Left ventricle myocardium superior (tissue), 1 donor: ENCODE data around the gene MPIG6B. TPM values are rescaled to one million over a fixed set of nuclear protein-coding genes. Genes with fewer than 3 reads are reported as not detected.

Experiments used
- ATAC-seq: fragments of 200-7000 bp; cut with Tn5 transposase; one replicate; pipeline ENCODE4 v1.9.1; 2020; ENCODE audit warnings: mild to moderate bottlenecking, moderate library complexity
- DNase-seq: peaks from one replicate; pipeline ENCODE4 v3.0.0-alpha.2; 2020
- intact Hi-C: fragments of 100-400 bp; cut with micrococcal nuclease; formaldehyde crosslinking; loops from one replicate; pipeline ENCODE4 v1.11.0; 2022
- total RNA-seq: library from RNA; stranded (reverse); fragmentation: NEBNext Ultra II Directional; extraction: Animal tissue kit (Norgen Biotek cat#: 25700); gene quantifications from one replicate; pipeline ENCODE4 v1.2.1, GENCODE V29; 2021
- donor health status: DM: no; HTN: yes; CAD: no; lungs with severe emphysema.

MPIG6B gene
- total RNA-seq, 1 donor from 2014 or later, result 0.52 TPM

DNA sequence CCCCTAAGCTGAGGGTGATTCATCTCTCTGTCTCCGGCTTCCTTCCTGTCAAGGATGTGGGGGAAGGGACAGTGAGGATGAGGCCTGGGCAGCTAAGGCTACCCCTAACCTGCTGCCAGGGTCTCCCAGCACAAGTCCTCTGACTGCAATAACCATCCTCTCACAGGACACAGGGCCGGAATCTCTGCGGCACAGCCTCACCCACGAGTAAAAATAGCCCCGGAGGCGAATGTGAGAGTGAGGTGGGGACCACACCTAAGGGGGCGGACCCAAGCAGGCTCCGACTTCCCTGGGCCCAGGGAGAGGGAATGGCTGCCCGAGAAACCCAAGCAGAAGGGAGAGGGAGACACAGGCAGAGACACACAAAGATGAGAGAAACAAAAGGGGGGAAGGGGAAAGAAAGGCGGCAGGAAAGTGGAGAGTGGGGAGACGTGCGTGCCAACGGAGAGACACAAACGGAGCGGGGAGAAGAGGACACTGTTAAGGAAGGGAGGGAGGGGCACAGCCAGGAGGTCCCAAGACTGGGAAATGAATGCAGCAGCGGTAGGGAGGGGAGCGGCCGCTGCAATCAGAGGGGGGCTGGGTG, 11.7 kb downstream of the MPIG6B start:
- ATAC-seq (peak; percentile 3), DNase-seq (peak; percentile 51)
- intact Hi-C loops, result no loop called here

DNA sequence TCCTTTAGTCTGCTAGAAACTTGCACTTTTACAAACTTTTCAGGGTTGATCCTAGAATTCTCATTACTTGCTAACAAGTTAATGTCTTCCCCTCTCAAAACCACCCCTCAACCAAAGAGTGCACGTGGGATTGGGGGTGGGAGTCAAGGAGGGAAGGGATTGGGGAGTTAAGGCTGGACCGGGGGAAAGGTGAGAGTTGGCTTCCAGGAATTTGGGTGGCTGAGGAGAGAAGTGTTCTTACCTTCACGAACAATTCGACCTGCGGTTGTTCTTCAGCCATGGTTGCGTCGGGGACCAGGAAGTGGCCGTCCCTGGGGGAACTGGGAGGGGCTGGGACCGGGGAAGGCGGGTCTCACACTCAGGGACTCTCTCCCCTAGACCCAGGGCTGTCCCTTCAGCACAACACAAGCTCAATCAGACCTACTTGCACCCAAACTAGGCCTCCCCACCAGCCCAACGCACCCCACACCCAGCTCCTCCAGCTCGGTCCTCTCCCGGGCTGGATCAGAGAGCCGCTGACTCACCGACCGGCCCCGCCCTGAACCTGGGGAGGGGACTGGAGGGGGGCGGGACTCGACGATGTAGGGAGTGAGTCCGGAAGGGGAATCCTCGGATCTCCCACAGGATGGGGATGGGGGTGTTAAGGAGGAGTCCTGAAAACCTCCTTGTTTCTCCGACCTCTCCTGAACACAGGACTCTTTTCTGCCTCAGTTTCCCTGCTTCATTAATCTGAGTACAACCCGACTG, 13.0 kb downstream of the MPIG6B start, which contains the start of gene CLIC1:
Gene CLIC1 (minus strand): TSS at position 510 of the 747 bp plus-strand sequence. CDS start 230 bp downstream, at position 280.
- peak; percentile 70 for ATAC-seq
- peak; percentile 90 for DNase-seq
- intact Hi-C loops, result no loop called here

DNA sequence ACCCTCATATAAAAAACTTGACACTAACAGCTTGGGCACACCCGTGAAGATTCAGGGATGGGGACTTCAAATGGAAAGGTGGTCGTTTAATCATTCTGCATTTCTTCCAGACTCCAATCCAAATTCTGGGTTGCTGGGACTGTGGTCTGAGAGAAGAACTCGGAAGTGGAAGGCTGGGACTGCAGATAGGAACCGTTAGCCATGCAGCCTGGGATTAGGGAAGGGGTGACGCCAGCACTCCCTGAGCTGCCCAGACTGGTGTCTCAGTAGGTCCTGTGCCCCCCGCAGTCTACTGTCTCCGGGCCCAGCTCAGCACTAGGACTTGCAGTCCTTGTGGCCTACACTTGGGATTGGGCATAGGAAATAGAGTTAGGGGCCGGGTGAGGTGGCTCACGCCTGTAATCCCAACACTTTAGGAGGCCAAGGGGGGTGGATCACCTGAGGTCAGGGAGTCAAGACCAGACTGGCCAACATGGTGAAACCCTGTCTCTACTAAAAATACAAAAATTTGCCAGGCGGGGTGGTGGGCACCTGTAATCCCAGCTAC, 13.7 kb downstream of the MPIG6B start:
- DNase-seq (peak; percentile 37), ATAC-seq (no peak)
- intact Hi-C loops, result no loop called here

DNA sequence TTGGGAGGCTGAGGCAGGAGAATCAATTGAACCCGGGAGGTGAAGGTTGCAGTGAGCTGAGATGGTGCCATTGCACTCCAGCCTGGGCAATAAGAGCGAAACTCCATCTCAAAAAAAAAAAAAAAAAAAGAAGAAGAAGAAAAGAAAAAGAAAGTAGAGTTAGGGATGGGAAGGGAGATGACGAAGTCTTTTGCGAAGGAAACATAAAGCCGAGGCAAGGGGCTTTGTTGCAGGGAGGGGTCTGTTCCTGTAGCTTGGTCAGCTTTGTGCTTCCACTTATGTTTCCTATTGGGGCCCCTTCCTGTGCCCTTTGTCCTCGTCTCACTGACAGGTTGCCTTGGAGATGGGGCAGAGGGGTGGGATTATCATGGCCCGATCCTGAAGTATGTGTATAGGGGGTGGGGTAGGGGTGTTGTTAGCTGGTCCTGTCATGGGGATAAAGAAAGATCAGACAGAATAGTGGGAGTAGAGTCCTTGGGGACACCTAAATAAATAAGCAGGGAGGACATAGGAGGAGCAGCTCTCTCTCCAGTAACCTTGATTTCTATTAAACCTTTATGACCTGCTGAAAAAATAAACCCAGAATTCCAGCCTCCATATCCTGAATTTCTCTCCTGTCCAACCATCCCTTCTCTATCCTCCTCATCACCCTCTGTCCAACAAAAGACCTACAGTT, 14.3 kb downstream of the MPIG6B start:
- ATAC-seq, result no peak
- intact Hi-C loops, result no loop called here
- DNase-seq, result no peak

DNA sequence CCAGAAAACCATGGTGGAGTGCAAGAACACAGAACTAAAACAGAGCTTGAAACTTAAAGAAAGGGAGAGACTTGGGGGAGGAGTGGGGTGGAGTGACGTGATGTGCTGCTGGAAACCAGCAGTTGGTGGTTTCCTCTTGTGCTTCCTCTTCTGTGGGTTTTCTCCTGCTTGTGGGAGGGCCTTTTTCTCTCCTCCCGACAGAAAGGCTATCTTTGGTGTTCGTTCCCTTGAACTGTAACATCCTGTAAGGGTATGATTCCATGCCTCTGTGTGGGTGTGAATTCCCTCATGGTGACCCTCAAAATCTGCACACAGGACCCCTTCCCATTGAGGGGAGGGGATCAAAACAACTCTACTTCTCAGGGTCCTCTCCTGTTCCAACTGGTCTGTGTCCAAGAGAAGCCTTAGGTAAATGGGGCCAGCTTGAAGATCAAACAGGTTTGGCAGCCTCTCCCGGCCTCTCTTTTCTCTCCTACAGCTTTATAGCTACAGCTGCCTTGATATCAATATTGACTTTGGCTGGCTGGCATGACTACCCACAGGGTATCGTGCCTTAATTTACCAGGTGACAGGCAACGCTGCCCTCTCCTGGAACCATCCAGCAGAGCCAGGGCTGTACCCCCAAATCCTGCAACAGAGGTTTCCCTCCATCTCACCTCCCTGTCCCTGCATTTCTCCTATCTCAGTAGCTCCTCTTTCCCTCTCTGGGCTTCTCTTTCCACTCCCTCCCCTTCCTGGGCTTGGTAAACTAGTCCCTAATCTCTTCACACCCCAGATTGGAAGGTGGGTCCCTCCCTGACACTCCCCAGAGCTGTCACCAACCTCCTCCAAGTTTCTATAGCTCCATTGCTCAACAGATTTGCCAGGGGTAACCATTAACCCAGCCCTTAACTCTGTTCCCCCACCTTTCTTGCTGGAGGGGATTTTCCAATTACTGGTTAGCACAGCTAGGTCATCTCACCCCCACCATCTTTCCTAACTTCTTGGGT, 15.1 kb downstream of the MPIG6B start:
- intact Hi-C loops, result no loop called here
- DNase-seq (no peak), ATAC-seq (no peak)

DNA sequence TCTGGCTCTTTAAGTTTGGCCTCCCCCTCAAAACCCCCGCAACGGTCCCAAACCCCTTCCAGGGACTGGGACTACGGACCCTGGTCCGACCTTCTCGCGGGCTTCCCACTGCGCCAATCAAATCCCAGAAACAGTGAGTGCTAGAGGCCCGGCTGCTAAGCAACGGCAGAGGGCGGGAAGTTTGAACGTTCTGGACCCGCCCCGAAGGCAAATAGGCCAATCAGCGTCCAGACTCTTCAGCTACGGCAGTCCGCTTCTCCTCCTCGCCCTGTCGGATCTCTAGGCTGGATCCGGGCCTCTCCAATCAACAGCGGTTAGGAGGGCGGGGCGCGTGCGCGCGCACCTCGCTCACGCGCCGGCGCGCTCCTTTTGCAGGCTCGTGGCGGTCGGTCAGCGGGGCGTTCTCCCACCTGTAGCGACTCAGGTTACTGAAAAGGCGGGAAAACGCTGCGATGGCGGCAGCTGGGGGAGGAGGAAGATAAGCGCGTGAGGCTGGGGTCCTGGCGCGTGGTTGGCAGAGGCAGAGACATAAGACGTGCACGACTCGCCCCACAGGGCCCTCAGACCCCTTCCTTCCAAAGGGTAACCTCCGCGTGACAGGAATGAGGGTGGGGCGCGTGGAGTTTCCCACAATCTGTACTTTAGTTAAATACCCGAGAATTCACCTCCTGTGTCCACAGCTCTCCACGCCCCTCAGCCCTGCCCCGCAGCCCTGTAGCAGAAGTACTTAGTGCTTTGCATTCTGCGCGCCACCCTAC, 16.6 kb downstream of the MPIG6B start, which contains the start of gene MSH5:
Gene MSH5 (plus strand): TSS at position 367 of the 758 bp plus-strand sequence. CDS start 462 bp downstream, outside the sequence.
- DNase-seq (peak; percentile 98), ATAC-seq (peak; percentile 94)
- intact Hi-C loops, result no loop called here

DNA sequence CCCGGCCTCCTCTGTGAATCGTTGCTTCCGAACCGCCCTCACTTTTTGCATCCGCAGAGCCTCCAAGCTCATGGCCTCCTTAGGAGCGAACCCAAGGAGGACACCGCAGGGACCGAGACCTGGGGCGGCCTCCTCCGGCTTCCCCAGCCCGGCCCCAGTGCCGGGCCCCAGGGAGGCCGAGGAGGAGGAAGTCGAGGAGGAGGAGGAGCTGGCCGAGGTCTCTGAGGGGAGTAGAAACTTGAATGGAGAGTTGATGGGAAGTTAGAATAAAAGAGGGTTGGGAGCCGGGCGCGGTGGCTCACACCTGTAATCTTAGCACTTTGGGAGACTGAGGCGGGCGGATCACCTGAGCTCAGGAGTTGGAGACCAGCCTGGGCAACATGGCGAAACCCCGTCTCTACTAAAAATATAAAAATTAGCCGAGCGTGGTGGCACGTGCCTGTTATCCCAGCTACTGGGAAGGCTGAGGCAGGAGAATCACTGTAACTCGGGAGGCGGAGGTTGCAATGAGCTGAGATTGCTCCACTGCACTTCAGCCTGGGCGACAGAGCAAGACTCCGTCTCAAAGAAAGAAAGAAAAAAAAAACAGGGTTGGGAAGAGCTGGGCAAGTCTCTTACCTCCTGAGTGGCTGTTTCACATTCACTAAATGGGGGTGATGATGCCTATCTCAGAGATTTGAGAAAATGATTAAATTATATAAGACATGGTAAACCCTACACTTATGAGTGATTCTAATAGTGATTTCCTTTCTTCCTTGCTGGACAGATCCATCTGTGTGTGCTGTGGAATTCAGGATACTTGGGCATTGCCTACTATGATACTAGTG, 17.4 kb downstream of the MPIG6B start:
- intact Hi-C loops, result no loop called here
- DNase-seq, result peak; percentile 49
- peak; percentile 1 for ATAC-seq

DNA sequence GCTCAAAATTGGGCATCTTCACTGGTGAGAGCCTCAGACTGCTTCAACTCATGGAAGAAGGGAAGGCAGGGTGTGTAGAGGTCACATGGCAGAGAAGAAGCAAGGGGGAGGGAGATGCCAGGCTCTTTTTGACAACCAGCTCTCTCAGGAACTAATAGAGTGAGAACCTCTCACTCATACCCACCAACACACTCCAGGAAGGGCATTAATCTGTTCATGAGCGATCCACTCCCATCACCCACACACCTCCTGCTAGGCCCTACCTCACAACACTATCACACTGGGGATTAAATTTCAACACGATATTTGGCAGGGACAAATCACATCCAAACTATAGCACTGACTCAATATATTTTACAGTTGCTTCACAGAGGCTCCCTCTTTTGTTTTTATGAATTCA, 18.6 kb downstream of the MPIG6B start:
- no peak for DNase-seq
- intact Hi-C loops, result no loop called here
- ATAC-seq, result no peak

DNA sequence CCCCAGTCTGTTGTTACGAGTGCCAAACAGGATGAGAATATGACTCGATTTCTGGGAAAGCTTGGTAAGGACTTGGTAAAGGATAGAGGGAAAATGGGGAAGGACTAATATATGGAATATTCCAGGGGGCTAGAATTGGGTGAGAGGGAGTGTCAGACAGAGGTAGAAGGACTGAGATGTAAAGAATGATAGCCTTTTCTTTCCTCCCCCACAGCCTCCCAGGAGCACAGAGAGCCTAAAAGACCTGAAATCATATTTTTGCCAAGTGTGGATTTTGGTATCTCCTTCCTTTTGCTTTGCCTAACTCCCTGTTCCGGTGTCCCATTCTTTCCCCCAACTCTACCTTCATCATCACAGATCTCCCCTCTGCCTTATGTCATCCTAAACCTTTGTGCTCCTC, 19.7 kb downstream of the MPIG6B start:
- no peak for DNase-seq

DNA sequence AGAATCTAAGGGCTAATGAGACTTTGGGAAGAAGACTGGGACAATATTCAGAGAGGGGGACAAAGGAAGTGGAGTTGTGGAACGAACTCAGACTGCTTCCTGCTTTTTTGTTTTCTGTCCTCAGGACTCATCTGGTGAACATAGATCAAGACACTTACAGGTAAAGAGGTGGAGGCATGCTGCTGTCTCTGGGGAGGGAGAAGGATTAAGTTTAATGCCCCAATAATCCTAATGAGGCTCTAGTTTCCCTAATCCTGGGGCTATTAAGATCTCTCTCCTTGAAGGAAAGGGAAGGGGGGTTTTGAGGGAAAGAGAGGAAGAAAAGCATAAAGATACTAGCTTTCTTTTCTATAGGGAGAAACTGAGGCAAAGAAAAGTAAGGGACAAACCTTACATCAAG, 21.2 kb downstream of the MPIG6B start:
- intact Hi-C loops, result no loop called here
- ATAC-seq, result no peak
- DNase-seq, result no peak

More for the DNA sequence above, 19.7 kb downstream of the MPIG6B start:
- intact Hi-C loops, result no loop called here
- ATAC-seq, result no peak

DNA sequence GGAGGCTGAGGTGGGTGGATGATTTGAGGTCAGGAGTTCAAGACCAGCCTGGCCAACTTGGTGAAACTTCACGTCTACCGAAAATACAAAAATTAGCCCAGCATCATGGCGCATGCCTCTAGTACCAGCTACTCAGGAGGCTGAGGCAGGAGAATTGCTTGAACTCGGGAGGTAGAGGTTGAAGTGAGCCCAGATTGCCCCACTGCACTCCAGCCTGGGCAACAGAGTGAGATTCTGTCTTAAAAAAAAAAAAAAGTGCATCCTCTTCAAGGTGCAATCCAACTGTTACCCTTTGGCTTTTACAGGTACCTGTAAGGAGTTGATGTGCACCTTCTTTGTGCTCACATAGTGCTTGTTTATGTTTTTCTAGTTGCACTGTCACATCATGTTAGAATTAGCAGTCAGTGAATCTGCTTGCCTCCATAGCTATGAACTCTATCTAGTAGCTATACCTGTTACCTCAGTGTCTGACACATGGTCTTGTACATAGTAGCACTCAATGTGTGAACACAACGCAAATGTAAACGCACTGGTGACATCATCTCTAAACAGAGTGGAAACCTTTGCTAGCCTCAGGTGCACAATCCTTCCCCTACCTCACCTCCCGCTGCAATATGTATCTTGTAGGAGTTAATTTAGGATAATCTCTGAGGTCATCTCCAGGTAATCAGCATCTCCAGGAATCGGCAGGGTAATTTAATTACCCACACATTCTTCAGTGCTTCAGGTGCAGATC, 26.3 kb downstream of the MPIG6B start:
- ATAC-seq (no peak), DNase-seq (no peak)
- intact Hi-C loops, result no loop called here

DNA sequence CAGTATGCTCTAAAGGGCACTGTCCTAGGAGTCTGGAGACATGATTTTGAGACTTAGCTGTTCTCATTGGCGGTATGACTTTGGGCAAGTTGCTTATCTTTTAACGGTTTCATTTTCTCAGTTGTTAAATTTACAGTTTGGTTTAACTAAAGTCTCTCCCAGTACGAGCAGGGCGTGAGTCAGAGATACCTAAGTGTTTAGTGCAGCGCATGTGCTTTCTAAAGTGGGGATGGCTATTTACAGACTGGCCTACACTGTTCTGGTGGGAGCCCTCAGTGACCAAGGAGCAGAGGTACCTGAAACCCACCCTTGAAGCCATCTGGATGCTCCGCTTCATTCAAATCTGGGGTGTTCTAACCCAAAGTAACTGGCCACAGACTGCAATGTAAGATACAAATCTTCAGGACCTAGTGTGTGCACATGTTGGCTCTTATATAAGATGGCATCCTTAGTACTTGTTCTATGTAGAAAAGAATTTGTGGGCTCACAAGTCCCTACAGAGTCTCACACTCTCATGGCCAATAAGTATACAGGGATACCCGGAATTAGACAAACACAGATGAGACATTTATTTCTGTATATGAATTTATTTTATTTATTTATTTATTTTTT, 27.3 kb downstream of the MPIG6B start:
- intact Hi-C loops, result no loop called here
- DNase-seq (no peak), ATAC-seq (no peak)

DNA sequence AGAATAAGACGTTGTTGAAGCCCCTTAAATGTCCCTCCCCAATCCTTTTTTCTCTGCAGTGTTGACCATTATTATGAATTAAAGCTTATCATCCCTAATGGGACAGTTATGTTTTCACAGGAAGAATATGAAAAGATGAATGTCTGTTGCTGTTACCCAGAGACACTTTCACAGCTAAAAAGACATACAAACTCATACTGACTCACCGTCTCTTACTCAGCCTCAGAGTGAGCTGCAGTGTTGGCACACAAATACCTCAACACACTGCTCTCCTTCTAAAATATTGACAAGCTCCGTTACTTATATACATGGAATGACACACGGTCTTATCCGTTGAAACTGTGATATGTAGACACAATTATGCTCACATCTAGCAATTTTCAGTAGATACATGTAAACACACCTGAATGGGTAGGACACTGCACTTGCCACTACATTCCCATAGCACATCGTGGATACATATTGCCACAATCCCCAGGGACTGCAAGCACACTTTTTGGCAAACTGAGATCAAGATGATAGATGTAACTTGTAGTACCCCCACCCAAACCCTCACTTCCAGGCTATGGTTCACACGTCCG, 29.7 kb downstream of the MPIG6B start:
- DNase-seq, result no peak
- ATAC-seq, result no peak
- intact Hi-C loops, result no loop called here

DNA sequence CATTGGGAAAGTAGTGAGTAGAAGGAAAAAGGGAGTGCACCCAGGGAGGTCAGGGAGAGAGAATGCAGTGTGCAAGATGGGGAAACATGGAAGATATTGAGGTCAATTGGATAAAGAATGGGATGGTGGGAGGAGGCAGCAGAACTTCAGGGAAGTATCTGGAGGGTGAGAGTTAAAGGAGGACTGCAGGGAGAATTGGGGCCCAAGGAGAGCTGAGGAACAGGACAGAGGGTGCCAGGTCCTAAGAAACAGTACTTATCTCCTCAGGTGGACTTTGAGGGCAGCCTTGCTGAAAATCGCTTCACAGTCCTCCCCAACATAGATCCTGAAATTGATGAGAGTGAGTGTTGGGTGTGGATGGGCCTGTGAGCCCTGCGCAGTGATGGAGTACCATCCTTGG, 35.1 kb downstream of the MPIG6B start:
- DNase-seq (no peak), ATAC-seq (no peak)
- intact Hi-C loops, result no loop called here

DNA sequence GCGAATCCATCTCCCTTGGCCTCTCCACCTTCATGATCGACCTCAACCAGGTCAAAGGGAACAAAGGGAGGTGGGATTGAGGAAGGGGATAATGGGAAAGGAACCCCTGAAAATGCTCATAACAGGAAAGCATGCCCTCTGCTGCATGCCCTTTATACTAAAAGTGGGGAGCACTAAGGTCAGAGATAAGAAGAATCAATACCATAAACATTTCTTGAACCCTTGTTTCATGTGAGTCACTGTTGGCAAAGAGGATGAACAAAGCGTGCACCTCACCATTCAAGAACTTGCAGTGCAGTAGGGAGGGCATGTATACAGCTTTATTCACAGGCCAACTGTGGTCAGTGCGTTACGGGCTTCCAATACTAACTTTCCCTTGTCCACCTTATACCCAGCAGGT, 37.6 kb downstream of the MPIG6B start:
- no peak for ATAC-seq

DNA sequence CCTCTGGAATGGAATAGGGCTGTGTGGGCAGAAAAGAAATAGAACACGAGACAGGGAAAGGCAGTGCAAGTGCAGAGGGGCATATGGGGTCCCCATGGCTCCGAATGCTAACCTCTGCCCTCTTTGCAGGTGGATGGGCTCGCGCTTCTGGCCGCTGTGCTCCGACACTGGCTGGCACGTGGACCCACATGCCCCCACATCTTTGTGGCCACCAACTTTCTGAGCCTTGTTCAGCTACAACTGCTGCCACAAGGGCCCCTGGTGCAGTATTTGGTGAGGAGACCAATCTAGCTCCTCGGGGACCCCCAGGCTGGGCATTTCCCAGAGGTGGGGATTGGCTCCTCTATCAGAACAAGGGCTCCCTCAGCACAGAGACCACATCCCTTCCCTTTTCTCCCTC, 38.2 kb downstream of the MPIG6B start:
- no peak for ATAC-seq
- intact Hi-C loops, result no loop called here
- no peak for DNase-seq

More for the DNA sequence above, 37.6 kb downstream of the MPIG6B start:
- DNase-seq, result no peak
- intact Hi-C loops, result no loop called here
